Measurements from ENCODE around the gene CMBL. TPM values are rescaled to one million over a fixed set of nuclear protein-coding genes. Genes with fewer than 3 reads are reported as not detected.

CMBL gene
- total and polyA plus RNA-seq, 7 donors = 8.1 to 261 (median 21.3) TPM

DNA sequence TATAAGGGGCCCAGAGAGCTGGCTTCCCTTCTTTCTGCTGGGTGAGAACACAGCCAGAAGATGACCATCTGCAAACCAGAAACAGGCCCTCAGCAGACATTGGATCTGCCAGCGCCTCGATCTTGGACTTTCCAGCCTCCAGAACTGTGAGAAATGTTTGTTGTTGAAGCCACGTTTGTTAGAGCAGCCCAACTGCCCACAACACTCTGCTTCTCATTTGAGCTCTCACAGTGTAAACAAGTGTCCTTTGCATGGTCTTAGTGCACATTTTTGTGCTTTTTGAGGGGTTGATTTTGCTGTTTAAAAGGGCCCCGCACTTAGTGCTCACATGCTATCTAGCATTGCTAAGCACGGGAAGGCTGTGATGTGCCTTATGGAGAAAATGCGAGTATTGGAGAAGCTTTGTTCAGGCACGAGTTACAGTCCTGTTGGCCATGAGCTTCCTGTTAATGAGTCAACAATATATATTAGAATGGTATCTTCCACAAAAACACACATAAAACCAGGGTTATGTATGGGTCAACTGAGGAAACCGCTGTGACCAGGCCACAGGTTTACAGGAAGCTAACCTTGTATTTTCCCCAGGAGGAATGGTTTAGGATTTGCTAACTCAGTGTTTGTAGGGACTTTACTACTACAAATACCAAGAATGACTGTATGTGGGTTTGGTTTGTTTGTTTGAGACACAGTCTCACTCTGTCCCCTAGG, 11.9 kb downstream of the CMBL start:
- H3K4me3 ChIP-seq = no peak overlapping the region
- H3K27me3 ChIP-seq = no peaks in the 10 kb centered on the region
- no peak overlapping the region for H3K27ac ChIP-seq
- intact Hi-C loops (cut with DNase I) = no loop called here
- no peak for DNase-seq
- WGBS, 2 donors = 80 to 92% methylated on average over 8 of the region's 8 CpGs
- no peaks in the 10 kb centered on the region for H3K4me1 ChIP-seq
- no peaks in the 10 kb centered on the region for H3K9me3 ChIP-seq
- no peaks in the 10 kb centered on the region for H3K36me3 ChIP-seq
- no peak for TF ChIP-seq EP300 (IDR thresholded peaks at IDR 0.05)
- no peak for TF ChIP-seq POLR2AphosphoS5 (IDR thresholded peaks at IDR 0.05)
- TF ChIP-seq POLR2A (IDR thresholded peaks at IDR 0.05) = no peak
- TF ChIP-seq, protein P1, sequence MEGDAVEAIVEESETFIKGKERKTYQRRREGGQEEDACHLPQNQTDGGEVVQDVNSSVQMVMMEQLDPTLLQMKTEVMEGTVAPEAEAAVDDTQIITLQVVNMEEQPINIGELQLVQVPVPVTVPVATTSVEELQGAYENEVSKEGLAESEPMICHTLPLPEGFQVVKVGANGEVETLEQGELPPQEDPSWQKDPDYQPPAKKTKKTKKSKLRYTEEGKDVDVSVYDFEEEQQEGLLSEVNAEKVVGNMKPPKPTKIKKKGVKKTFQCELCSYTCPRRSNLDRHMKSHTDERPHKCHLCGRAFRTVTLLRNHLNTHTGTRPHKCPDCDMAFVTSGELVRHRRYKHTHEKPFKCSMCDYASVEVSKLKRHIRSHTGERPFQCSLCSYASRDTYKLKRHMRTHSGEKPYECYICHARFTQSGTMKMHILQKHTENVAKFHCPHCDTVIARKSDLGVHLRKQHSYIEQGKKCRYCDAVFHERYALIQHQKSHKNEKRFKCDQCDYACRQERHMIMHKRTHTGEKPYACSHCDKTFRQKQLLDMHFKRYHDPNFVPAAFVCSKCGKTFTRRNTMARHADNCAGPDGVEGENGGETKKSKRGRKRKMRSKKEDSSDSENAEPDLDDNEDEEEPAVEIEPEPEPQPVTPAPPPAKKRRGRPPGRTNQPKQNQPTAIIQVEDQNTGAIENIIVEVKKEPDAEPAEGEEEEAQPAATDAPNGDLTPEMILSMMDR (IDR thresholded peaks at IDR 0.05) = no peak

DNA sequence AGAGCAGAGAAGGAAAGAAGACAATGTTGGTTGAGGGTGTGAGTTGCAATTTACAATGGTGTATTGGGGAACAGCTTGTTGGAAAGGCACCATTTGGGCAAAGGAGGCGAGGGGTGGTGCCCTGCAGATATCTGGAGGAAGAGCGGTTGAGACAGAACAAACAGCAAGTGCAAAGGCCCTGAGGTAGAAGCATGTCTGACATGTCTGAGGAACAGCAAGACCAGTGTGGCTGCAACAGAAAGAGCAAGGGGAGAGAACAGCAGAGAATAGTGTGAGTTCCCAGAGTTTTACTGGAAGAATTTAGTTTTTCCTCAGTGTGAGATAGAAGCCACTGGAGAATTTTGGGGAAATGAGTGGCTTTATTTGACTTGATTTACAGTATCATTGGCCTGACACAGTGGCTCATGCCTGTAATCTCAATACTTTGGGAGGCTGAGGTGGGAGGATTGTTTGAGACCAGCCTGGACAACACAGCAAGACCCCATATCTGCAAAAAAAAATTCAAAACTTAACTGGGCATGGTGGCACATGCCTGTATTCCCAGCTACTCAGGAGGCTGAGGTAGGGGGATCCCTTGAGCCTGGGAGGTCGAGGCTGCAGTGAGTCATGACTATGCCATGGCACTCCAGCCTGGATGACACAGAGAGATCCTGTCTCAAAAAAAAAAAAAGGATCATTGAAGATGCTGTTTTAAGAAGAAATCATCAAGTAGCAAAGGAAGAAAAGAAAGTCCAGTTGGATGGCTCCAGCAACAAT, 13.6 kb downstream of the CMBL start:
- peaks cover 0 to 10% (median 0%) of the 10 kb centered on the region in 4 donors for H3K36me3 ChIP-seq
- 92 to 94% methylated on average over 3 of the region's 3 CpGs for WGBS, 2 donors
- no peak overlapping the region for H3K4me3 ChIP-seq
- intact Hi-C loops (cut with DNase I) = no loop called here
- H3K9me3 ChIP-seq = no peaks in the 10 kb centered on the region
- TF ChIP-seq EP300 (IDR thresholded peaks at IDR 0.05) (no peak), POLR2A (IDR thresholded peaks at IDR 0.05) (no peak), POLR2AphosphoS5 (IDR thresholded peaks at IDR 0.05) (no peak)
- TF ChIP-seq, protein P1 (IDR thresholded peaks at IDR 0.05) = no peak
- H3K4me1 ChIP-seq = peaks cover 0 to 6% (median 0%) of the 10 kb centered on the region in 4 donors
- H3K27ac ChIP-seq = no peak overlapping the region
- no peak for DNase-seq
- H3K27me3 ChIP-seq = no peaks in the 10 kb centered on the region

DNA sequence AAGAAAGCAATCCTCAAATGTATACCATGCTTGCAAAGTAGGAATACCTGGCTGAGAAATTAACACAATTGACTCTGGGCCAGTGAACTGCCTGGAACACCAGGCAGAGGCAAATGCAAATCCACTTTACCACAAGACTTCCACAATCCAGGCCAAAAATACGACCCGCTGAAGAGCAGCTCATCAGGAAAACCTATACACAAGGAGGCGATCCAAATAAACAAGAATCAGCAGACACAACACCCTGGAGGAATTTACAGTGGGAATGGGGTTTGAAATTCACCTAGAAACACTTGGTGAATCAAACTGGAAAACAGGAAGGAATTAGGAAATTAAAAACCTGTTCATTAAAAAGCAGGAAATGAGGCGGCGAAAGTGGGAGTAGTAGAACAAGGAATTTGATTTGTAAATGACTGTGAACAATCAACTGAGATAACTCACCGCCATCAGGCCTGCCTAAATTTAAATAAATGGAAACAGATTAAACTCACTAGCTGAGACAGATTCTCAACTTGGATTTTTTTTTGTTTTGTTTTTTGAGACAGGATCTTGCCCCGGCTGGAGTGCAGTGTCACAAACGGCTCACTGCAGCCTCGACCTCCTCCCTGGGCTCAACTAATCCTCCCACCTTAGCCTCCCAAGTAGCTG, 15.9 kb downstream of the CMBL start:
- intact Hi-C loops (cut with DNase I) = no loop called here
- DNase-seq = no peak
- H3K27ac ChIP-seq = no peak overlapping the region

DNA sequence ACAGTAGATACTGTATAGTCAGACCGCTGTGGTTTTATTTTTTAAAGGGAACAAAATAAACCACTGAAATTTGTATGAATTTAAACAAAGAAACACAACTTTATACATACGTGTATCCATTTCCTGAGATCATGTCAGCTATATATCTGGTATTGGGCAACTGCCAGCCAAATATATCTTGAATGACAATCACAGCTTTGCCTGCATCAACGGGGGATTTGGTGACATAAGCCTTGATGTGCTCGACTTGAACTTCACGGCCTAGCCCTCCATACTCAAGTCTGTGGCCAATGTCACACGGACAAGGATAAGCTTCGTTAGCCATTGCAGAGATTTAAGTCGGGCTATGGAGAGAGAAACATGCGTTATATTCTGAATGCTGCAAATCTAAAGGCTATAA, 17.3 kb downstream of the CMBL start:
- Histone ChIP-seq H3K27ac (no peak overlapping the region), H3K4me1 (peaks cover 0 to 7% (median 0%) of the 10 kb centered on the region in 4 donors), H3K4me3 (no peak overlapping the region), H3K36me3 (peaks cover 0 to 31% (median 0%) of the 10 kb centered on the region in 4 donors), H3K9me3 (no peaks in the 10 kb centered on the region), H3K27me3 (no peaks in the 10 kb centered on the region)
- TF ChIP-seq POLR2AphosphoS5 (IDR thresholded peaks at IDR 0.05) (no peak), POLR2A (IDR thresholded peaks at IDR 0.05) (no peak), EP300 (IDR thresholded peaks at IDR 0.05) (no peak)
- TF ChIP-seq, protein P1 (IDR thresholded peaks at IDR 0.05) = no peak
- no peak for DNase-seq
- 92 to 94% methylated on average over 9 of the region's 9 CpGs for WGBS, 2 donors
- intact Hi-C loops (cut with DNase I) = no loop called here

More for the DNA sequence above, 15.9 kb downstream of the CMBL start:
- WGBS, 2 donors = 86 to 90% methylated on average over 9 of the region's 9 CpGs
- no peak for TF ChIP-seq POLR2AphosphoS5 (IDR thresholded peaks at IDR 0.05)
- TF ChIP-seq EP300 (IDR thresholded peaks at IDR 0.05) = no peak
- TF ChIP-seq POLR2A (IDR thresholded peaks at IDR 0.05) = no peak
- TF ChIP-seq, protein P1 (IDR thresholded peaks at IDR 0.05) = no peak
- Histone ChIP-seq H3K36me3 (peaks cover 0 to 22% (median 0%) of the 10 kb centered on the region in 4 donors), H3K27me3 (no peaks in the 10 kb centered on the region), H3K4me1 (peaks cover 0 to 7% (median 0%) of the 10 kb centered on the region in 4 donors), H3K9me3 (no peaks in the 10 kb centered on the region), H3K4me3 (no peak overlapping the region)
